Measurements from ENCODE around the gene UQCC3.

The UQCC3 gene

GRCh38 chr11:62665075-62665598 is 6.3 kb upstream of the UQCC3 start, which contains the start of the genes C11orf98 and CSKMT:
C11orf98 (minus strand) TSS chr11:62665210; CDS start chr11:62665169, 41 bp downstream.
CSKMT (plus strand) TSS chr11:62665312; CDS start chr11:62665880, 568 bp downstream.
- Histone ChIP-seq H3K4me1 (ENCODE audit: insufficient read depth, poor library complexity, severe bottlenecking) (no peaks in the 10 kb centered on the region), H3K27me3 (ENCODE audit: insufficient read depth, poor library complexity, severe bottlenecking) (no peaks in the 10 kb centered on the region), H3K27ac (ENCODE audit: poor library complexity, severe bottlenecking) (peak within 1 kb of the TSS; percentile 84), H3K36me3 (ENCODE audit: low read depth) (peaks cover 32% of the 10 kb centered on the region), H3K4me3 (ENCODE audit: severe bottlenecking) (peak within 1 kb of the TSS; percentile 88), H3K9me3 (ENCODE audit: severe bottlenecking) (no peaks in the 10 kb centered on the region)
- peak; percentile 83 for ATAC-seq (ENCODE audit: low read depth)
- DNase-seq (ENCODE audit: low spot score), result peak; percentile 89
- no peak for TF ChIP-seq CTCF (IDR thresholded peaks at IDR 0.05; ENCODE audit: poor library complexity, severe bottlenecking)

- Histone ChIP-seq H3K4me3 (ENCODE audit: severe bottlenecking) (peak overlapping the region; percentile 88), H3K27ac (ENCODE audit: poor library complexity, severe bottlenecking) (peak overlapping the region; percentile 84), H3K27me3 (ENCODE audit: insufficient read depth, poor library complexity, severe bottlenecking) (no peaks in the 10 kb centered on the region), H3K36me3 (ENCODE audit: low read depth) (peaks cover 32% of the 10 kb centered on the region), H3K4me1 (ENCODE audit: insufficient read depth, poor library complexity, severe bottlenecking) (peaks cover 2% of the 10 kb centered on the region), H3K9me3 (ENCODE audit: severe bottlenecking) (no peaks in the 10 kb centered on the region)
- DNase-seq (ENCODE audit: low spot score) (no peak), ATAC-seq (ENCODE audit: low read depth) (peak; percentile 8)
- no peak for TF ChIP-seq CTCF (IDR thresholded peaks at IDR 0.05; ENCODE audit: poor library complexity, severe bottlenecking)
Observed at GRCh38 chr11:62665599-62666258, 5.7 kb upstream of the UQCC3 start.

GRCh38 chr11:62666259-62666926 is 5.1 kb upstream of the UQCC3 start:
- Histone ChIP-seq H3K27me3 (ENCODE audit: insufficient read depth, poor library complexity, severe bottlenecking) (no peaks in the 10 kb centered on the region), H3K4me1 (ENCODE audit: insufficient read depth, poor library complexity, severe bottlenecking) (peaks cover 6% of the 10 kb centered on the region), H3K27ac (ENCODE audit: poor library complexity, severe bottlenecking) (peak overlapping the region; percentile 84), H3K9me3 (ENCODE audit: severe bottlenecking) (no peaks in the 10 kb centered on the region), H3K36me3 (ENCODE audit: low read depth) (peaks cover 28% of the 10 kb centered on the region), H3K4me3 (ENCODE audit: severe bottlenecking) (peak overlapping the region; percentile 88)
- DNase-seq (ENCODE audit: low spot score) (no peak), ATAC-seq (ENCODE audit: low read depth) (peak; percentile 3; the same call in 1 of the 3 replicates)
- TF ChIP-seq CTCF (IDR thresholded peaks at IDR 0.05; ENCODE audit: poor library complexity, severe bottlenecking), result no peak

GRCh38 chr11:62667460-62667859 is 4.0 kb upstream of the UQCC3 start:
- H3K36me3 ChIP-seq (ENCODE audit: low read depth), result peaks cover 27% of the 10 kb centered on the region
- no peaks in the 10 kb centered on the region for H3K27me3 ChIP-seq (ENCODE audit: insufficient read depth, poor library complexity, severe bottlenecking)
- no peak for DNase-seq (ENCODE audit: low spot score)
- peak overlapping the region; percentile 84 for H3K27ac ChIP-seq (ENCODE audit: poor library complexity, severe bottlenecking)
- peaks cover 6% of the 10 kb centered on the region for H3K4me1 ChIP-seq (ENCODE audit: insufficient read depth, poor library complexity, severe bottlenecking)
- no peak overlapping the region for H3K4me3 ChIP-seq (ENCODE audit: severe bottlenecking)
- no peak for TF ChIP-seq CTCF (IDR thresholded peaks at IDR 0.05; ENCODE audit: poor library complexity, severe bottlenecking)
- H3K9me3 ChIP-seq (ENCODE audit: severe bottlenecking), result no peaks in the 10 kb centered on the region
- ATAC-seq (ENCODE audit: low read depth), result no peak

All from RWPE2 (cell line).